ENCODE measurements around the gene HAUS8.

The HAUS8 gene

DNA sequence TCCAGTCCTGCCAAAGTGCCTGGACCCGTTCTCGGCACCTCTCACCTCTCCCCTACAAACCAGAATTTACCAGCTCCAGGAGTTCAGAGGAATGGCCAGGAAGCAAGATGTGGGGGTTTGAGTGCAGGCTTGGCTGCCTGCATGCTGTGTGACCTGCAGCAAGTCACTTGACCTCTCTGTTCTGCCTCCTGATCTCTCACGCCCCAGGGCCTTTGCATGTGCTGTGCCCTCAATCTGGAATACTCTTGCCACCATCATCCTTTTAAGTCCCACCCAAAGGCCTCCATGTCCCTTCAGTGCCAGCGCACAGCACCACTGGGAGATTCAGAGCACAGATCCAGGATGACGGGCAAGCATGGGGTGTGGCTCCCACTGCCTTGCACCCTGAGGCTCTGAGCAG, 43.7 kb upstream of the HAUS8 start:
- no peak for DNase-seq (ENCODE audit: extremely low spot score)
- TF ChIP-seq CTBP1 (IDR thresholded peaks at IDR 0.05; ENCODE audit: borderline replicate concordance) = no peak
- TF ChIP-seq ZNF384 (IDR thresholded peaks at IDR 0.05) = no peak
- POLR2A ChIA-PET = no interaction called here
- CTCF ChIA-PET = no interaction called here

DNA sequence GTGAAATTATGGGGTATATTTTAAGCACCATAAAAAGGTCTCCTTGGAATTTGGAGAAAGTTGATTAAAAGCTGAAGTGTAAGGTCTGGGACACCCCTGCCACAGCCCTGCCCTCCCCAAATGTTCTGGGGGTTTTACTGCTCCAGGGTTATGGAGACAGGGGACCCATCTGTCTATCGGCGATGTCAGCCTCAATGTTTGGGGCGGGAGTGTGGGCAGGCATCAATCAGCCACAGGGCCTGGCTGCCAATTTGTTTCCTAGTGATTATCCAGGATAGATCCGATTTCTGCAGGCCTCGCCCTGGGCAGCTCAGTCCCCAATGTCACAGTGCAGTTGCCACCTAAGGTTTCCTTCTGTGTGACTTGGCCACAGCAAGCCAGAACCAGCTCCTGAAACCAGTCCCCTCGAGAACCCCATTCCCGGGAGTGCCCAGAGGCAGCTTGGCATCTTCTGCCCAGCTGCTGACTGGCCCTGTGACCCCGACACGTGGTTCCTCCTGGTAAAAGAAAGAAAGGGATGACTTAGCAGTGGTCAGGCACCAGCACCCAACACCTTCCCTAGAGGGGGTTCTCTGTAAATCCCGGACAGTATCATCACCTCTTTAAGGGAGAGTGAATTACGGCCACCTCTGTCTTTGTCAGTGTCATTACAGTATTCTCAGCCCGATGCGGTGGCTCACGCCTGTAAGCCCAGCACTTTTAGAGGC, 41.9 kb upstream of the HAUS8 start:
- CTCF ChIA-PET = no interaction called here
- POLR2A ChIA-PET = no interaction called here
- DNase-seq (ENCODE audit: extremely low spot score) = no peak
- TF ChIP-seq FOXA1 (IDR thresholded peaks at IDR 0.05) (no peak), SP1 (IDR thresholded peaks at IDR 0.05) (no peak), ARNT (IDR thresholded peaks at IDR 0.05) (no peak), FOXK2 (IDR thresholded peaks at IDR 0.05) (no peak), SUZ12 (IDR thresholded peaks at IDR 0.05) (no peak), L3MBTL2 (conservative IDR thresholded peaks at IDR 0.05) (no peak), FOXM1 (IDR thresholded peaks at IDR 0.05; ENCODE audit: borderline replicate concordance) (no peak), HDGF (IDR thresholded peaks at IDR 0.05; ENCODE audit: borderline replicate concordance) (no peak), TARDBP (IDR thresholded peaks at IDR 0.05) (no peak), NFRKB (IDR thresholded peaks at IDR 0.05) (no peak), ELF4 (IDR thresholded peaks at IDR 0.05) (no peak), CTBP1 (IDR thresholded peaks at IDR 0.05; ENCODE audit: borderline replicate concordance) (no peak), BHLHE40 (IDR thresholded peaks at IDR 0.05; ENCODE audit: borderline replicate concordance) (no peak), LEF1 (IDR thresholded peaks at IDR 0.05; ENCODE audit: borderline replicate concordance) (no peak), ZNF384 (IDR thresholded peaks at IDR 0.05) (no peak)
- TF ChIP-seq, protein P1, sequence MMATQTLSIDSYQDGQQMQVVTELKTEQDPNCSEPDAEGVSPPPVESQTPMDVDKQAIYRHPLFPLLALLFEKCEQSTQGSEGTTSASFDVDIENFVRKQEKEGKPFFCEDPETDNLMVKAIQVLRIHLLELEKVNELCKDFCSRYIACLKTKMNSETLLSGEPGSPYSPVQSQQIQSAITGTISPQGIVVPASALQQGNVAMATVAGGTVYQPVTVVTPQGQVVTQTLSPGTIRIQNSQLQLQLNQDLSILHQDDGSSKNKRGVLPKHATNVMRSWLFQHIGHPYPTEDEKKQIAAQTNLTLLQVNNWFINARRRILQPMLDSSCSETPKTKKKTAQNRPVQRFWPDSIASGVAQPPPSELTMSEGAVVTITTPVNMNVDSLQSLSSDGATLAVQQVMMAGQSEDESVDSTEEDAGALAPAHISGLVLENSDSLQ (IDR thresholded peaks at IDR 0.05) = no peak

- ChIA-PET CTCF (no interaction called here), POLR2A (no interaction called here)
- no peak for DNase-seq (ENCODE audit: extremely low spot score)
- TF ChIP-seq ELF4 (IDR thresholded peaks at IDR 0.05) (no peak), FOXK2 (IDR thresholded peaks at IDR 0.05) (no peak), LEF1 (IDR thresholded peaks at IDR 0.05; ENCODE audit: borderline replicate concordance) (no peak), FOXM1 (IDR thresholded peaks at IDR 0.05; ENCODE audit: borderline replicate concordance) (no peak), CTBP1 (IDR thresholded peaks at IDR 0.05; ENCODE audit: borderline replicate concordance) (no peak), L3MBTL2 (conservative IDR thresholded peaks at IDR 0.05) (no peak), NFRKB (IDR thresholded peaks at IDR 0.05) (no peak), SUZ12 (IDR thresholded peaks at IDR 0.05) (no peak), FOXA1 (IDR thresholded peaks at IDR 0.05) (no peak), HDGF (IDR thresholded peaks at IDR 0.05; ENCODE audit: borderline replicate concordance) (no peak), BHLHE40 (IDR thresholded peaks at IDR 0.05; ENCODE audit: borderline replicate concordance) (no peak), SP1 (IDR thresholded peaks at IDR 0.05) (no peak), ARNT (IDR thresholded peaks at IDR 0.05) (no peak), TARDBP (IDR thresholded peaks at IDR 0.05) (no peak), ZNF384 (IDR thresholded peaks at IDR 0.05) (no peak)
- TF ChIP-seq, protein P1 (IDR thresholded peaks at IDR 0.05) = no peak
Measured at GRCh38 chr19:17114414-17114831, 39.2 kb upstream of the HAUS8 start.

DNA sequence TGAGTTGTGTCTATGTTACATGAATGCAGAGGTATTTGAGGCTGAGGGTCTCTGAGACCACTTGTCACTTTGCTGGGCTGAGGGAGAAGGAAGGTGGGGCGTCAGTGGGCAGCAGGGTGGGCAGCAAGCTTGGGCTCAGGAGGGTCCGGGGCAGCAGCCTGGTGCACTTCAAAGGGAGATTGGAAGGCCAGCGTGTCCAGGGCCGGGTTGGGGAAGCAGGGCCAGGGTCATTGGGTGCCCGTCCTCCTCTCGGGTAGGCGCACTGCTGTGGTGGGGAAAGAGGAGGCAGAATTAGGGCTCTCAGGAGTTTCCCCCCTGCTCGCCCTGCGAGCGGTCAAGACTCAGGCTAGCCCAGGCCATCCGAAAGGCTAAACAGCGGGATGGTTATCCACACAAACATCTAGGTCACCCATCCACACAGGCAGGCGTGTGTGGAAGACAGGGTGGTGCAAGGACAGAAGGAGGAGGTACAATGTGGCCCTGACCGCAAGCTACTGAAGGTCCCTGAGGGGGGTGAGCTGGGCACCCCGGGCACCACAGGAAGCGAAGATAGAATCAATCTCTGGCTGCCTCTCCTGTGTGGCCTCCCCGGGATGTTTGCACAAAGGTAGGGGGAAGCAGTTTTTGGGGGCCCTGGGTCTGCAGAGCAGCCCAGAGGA, 38.0 kb upstream of the HAUS8 start:
- no peak for DNase-seq (ENCODE audit: extremely low spot score)
- POLR2A ChIA-PET = no interaction called here
- no peak for TF ChIP-seq LEF1 (IDR thresholded peaks at IDR 0.05; ENCODE audit: borderline replicate concordance)
- no peak for TF ChIP-seq HDGF (IDR thresholded peaks at IDR 0.05; ENCODE audit: borderline replicate concordance)
- TF ChIP-seq FOXA1 (IDR thresholded peaks at IDR 0.05) = no peak
- TF ChIP-seq BHLHE40 (IDR thresholded peaks at IDR 0.05; ENCODE audit: borderline replicate concordance) = no peak
- no peak for TF ChIP-seq ZNF384 (IDR thresholded peaks at IDR 0.05)
- TF ChIP-seq ELF4 (IDR thresholded peaks at IDR 0.05) = no peak
- TF ChIP-seq SUZ12 (IDR thresholded peaks at IDR 0.05) = no peak
- TF ChIP-seq L3MBTL2 (conservative IDR thresholded peaks at IDR 0.05) = no peak
- CTCF ChIA-PET = no interaction called here

DNA sequence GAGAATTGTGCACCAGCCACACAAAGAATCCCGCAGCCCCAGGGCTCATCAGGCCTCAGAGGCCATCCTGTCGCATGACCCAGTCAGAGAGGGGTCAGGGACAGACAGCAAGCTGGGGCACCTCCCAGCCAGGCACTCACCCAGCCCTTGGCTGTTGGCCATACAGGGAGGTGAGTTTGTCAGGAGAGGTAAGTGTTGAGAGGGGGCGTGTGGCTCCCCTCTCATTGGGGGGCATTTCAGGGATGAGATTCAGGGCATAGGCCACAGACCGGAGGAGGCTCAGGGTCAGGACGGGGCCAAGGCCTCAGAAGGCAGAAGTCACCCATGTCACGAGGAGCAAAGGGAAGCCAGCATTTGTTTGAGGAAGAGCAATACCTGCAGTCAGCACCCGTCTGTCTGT, 37.4 kb upstream of the HAUS8 start:
- TF ChIP-seq L3MBTL2 (conservative IDR thresholded peaks at IDR 0.05) (no peak), CTBP1 (IDR thresholded peaks at IDR 0.05; ENCODE audit: borderline replicate concordance) (no peak), FOXA1 (IDR thresholded peaks at IDR 0.05) (no peak), ARNT (IDR thresholded peaks at IDR 0.05) (no peak), BHLHE40 (IDR thresholded peaks at IDR 0.05; ENCODE audit: borderline replicate concordance) (no peak), SP1 (IDR thresholded peaks at IDR 0.05) (no peak), SUZ12 (IDR thresholded peaks at IDR 0.05) (no peak), HDGF (IDR thresholded peaks at IDR 0.05; ENCODE audit: borderline replicate concordance) (no peak), ZNF384 (IDR thresholded peaks at IDR 0.05) (no peak), FOXM1 (IDR thresholded peaks at IDR 0.05; ENCODE audit: borderline replicate concordance) (no peak), TARDBP (IDR thresholded peaks at IDR 0.05) (no peak), LEF1 (IDR thresholded peaks at IDR 0.05; ENCODE audit: borderline replicate concordance) (no peak), FOXK2 (IDR thresholded peaks at IDR 0.05) (no peak), NFRKB (IDR thresholded peaks at IDR 0.05) (no peak), ELF4 (IDR thresholded peaks at IDR 0.05) (no peak)
- TF ChIP-seq, protein P1 (IDR thresholded peaks at IDR 0.05) = no peak
- ChIA-PET POLR2A (no interaction called here), CTCF (no interaction called here)
- no peak for DNase-seq (ENCODE audit: extremely low spot score)

- DNase-seq (ENCODE audit: extremely low spot score) = no peak
- ChIA-PET CTCF (no interaction called here), POLR2A (no interaction called here)
- TF ChIP-seq SUZ12 (IDR thresholded peaks at IDR 0.05) = no peak
Measured at GRCh38 chr19:17112271-17112670, 37.0 kb upstream of the HAUS8 start.

Data from HEK293T (cell line).